DOHH2 (cell line): ENCODE measurements around the gene SMARCA4.

ENCODE experiments used
- CTCF ChIP-seq: fragments of 200-600 bp; sonication (generic); IDR thresholded peaks from one replicate; pipeline ENCODE4 v1.5.1; 2014; ENCODE audit warnings: antibody characterized with exemption, mild to moderate bottlenecking, low read depth, low read length; ENCODE audit not compliant: poor library complexity, severe bottlenecking
- EZH2phosphoT487 ChIP-seq: fragments of 200-600 bp; sonication (generic); IDR thresholded peaks from 2 replicates; pipeline ENCODE4 v1.6.1; 2017; ENCODE audit warnings: borderline replicate concordance, mild to moderate bottlenecking, antibody characterized with exemption, low read length, moderate library complexity, mixed read lengths

- TF ChIP-seq CTCF (no peak), EZH2phosphoT487 (no peak)
These were observed 20.5 kb downstream of the SMARCA4 start for GRCh38 chr19:10981252-10981895.
